CD4-positive, alpha-beta T cell treated with Interleukin-4 for 1 hour (primary cell): ENCODE results near the gene FBXL3.
"Not testable (repeated sequence)": the region's sequence is repeated elsewhere in the genome, so short reads cannot be mapped to it uniquely, and the experiment has no call there.

Source experiments
- DNase-seq, 2 donors: peaks; one replicate each; pipeline ENCODE4 v3.0.0-alpha.2; 2020 to 2022

FBXL3 gene

GRCh38 chr13:77022341-77022740 lies 4.6 kb downstream of the FBXL3 start:
- no peak for DNase-seq

GRCh38 chr13:77019756-77020155 lies 7.2 kb downstream of the FBXL3 start:
- DNase-seq = no peak

GRCh38 chr13:77016888-77017623 lies 9.9 kb downstream of the FBXL3 start:
- DNase-seq = no peak

- no peak for DNase-seq
Observed at GRCh38 chr13:77016251-77016812, 10.6 kb downstream of the FBXL3 start.

GRCh38 chr13:77014906-77015685 lies 11.9 kb downstream of the FBXL3 start:
- DNase-seq = no peak

GRCh38 chr13:77013853-77014542 lies 13.0 kb downstream of the FBXL3 start:
- no peak for DNase-seq

- DNase-seq = not testable (repeated sequence)
Observed at GRCh38 chr13:77009719-77010118, 17.2 kb downstream of the FBXL3 start.

GRCh38 chr13:77009011-77009410 lies 17.9 kb downstream of the FBXL3 start:
- no peak for DNase-seq

- DNase-seq = not testable (repeated sequence)
Observed at GRCh38 chr13:77008337-77008736, 18.6 kb downstream of the FBXL3 start.

- peak in 1 of 2 donors; percentile 33 for DNase-seq
Observed at GRCh38 chr13:77002590-77003190, 24.3 kb downstream of the FBXL3 start.

- no peak for DNase-seq
Observed at GRCh38 chr13:77001963-77002587, 24.9 kb downstream of the FBXL3 start.

- DNase-seq = no peak
Observed at GRCh38 chr13:77001540-77001939, 25.4 kb downstream of the FBXL3 start.

GRCh38 chr13:77000475-77000874 lies 26.5 kb downstream of the FBXL3 start:
- DNase-seq = no peak

GRCh38 chr13:76994281-76994680 lies 32.7 kb downstream of the FBXL3 start:
- DNase-seq = no peak

- no peak for DNase-seq
Observed at GRCh38 chr13:76993473-76993872, 33.5 kb downstream of the FBXL3 start.

GRCh38 chr13:76993021-76993420 lies 33.9 kb downstream of the FBXL3 start:
- DNase-seq = no peak

- peak; percentile 14 to 41 for DNase-seq
Observed at GRCh38 chr13:76992548-76993001, 34.4 kb downstream of the FBXL3 start.

GRCh38 chr13:76991796-76992547 lies 35.0 kb downstream of the FBXL3 start, which contains the start of gene CLN5:
Gene CLN5 (plus strand): TSS chr13:76992081. CDS start chr13:76992099, 18 bp downstream.
- DNase-seq = peak; percentile 95 to 97

- peak; percentile 88 to 91 for DNase-seq
Observed at GRCh38 chr13:76991432-76991795, 35.5 kb downstream of the FBXL3 start.

- DNase-seq = no peak
Observed at GRCh38 chr13:76983676-76984075, 43.3 kb downstream of the FBXL3 start.

GRCh38 chr13:76982061-76982460 lies 44.9 kb downstream of the FBXL3 start:
- DNase-seq = no peak
